ENCODE measurements around the gene QRICH2. TPM values are rescaled to one million over a fixed set of nuclear protein-coding genes. Genes with fewer than 3 reads are reported as not detected.
A peak's percentile ranks its signal among the peaks of the same experiment; 100 is the strongest.

QRICH2 gene
- total and polyA plus RNA-seq, 5 donors from 2014 or later = 0.50 to 2.2 TPM; not detected in 3

DNA sequence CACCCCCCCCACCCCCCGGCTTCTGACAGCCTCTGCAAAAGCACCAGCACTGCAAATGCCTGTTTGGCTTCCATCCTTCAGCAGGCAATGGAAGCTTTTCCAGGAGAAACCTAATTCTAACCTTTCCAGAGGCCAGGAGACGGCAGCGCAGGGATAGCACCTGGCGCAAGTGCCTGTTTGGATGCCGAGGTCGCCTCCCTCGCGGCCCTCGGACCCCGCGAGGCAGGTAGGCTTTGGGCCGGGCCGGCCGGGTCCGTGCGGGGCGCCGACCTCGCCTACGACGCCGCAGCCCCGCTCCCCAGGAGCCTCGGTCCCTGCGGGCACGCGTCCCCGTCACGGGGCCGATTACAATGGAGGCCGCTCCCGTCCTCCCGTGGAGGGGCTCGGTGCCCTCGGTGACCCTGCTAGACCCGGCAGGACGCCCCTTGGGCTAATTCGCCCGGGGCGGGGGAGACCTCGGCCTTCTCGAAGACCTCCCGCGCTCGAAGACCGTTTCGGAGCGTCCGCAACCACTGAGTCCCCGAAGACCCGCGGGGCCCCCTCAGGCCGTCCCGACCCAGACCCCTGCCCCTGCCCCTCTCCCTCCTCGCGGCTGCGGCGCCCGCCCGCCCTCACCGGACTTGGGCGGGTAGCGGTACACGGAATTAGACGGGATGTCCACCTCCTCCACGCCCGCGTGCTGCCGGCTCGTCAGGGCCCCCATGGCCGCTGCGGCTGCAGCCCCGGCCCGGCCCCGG is 68.4 kb downstream of the QRICH2 start:
- ATAC-seq (ENCODE audit: low read depth in 2 of 2) = peak in 1 of 2 donors; percentile 4
- Mint-ChIP-seq H3K4me1 (peaks cover 19 to 50% (median 22%) of the 10 kb centered on the region in 4 donors), H3K9me3 (no peaks in the 10 kb centered on the region), H3K27me3 (peaks cover 17% of the 10 kb centered on the region), H3K36me3 (no peaks in the 10 kb centered on the region), H3K27ac (peak overlapping the region; percentile 71 to 93 (median 73)), H3K4me3 (peak overlapping the region; percentile 77 to 93 (median 89))
- Histone ChIP-seq H3K4me3 (ENCODE audit: low read depth, low read length) (no peak overlapping the region), H3K4me1 (ENCODE audit: control insufficient read depth, insufficient read depth, low read length, poor library complexity, severe bottlenecking) (peaks cover 22% of the 10 kb centered on the region), H3K36me3 (ENCODE audit: control insufficient read depth, insufficient read depth, low read length) (no peaks in the 10 kb centered on the region), H3K27me3 (ENCODE audit: control insufficient read depth, insufficient read depth, low read length) (peaks cover 4% of the 10 kb centered on the region), H3K9me3 (ENCODE audit: control insufficient read depth in 2 of 2, low read length in 2 of 2) (no peaks in the 10 kb centered on the region), H3K27ac (ENCODE audit: insufficient read depth, low read length, poor library complexity, severe bottlenecking) (peak overlapping the region; percentile 65)
- DNase-seq = no peak

GRCh38 chr17:76238847-76239537 is 69.1 kb downstream of the QRICH2 start:
- DNase-seq = no peak
- Mint-ChIP-seq H3K27me3 (peaks cover 17% of the 10 kb centered on the region), H3K9me3 (no peaks in the 10 kb centered on the region), H3K4me1 (peaks cover 25 to 57% (median 29%) of the 10 kb centered on the region in 4 donors), H3K36me3 (no peaks in the 10 kb centered on the region), H3K27ac (peak overlapping the region; percentile 71 to 93 (median 73)), H3K4me3 (peak overlapping the region; percentile 77 to 93 (median 89))
- no peak for ATAC-seq (ENCODE audit: low read depth in 2 of 2)
- H3K9me3 ChIP-seq (ENCODE audit: control insufficient read depth in 2 of 2, low read length in 2 of 2) = no peaks in the 10 kb centered on the region
- H3K27me3 ChIP-seq (ENCODE audit: control insufficient read depth, insufficient read depth, low read length) = peaks cover 4% of the 10 kb centered on the region
- H3K36me3 ChIP-seq (ENCODE audit: control insufficient read depth, insufficient read depth, low read length) = no peaks in the 10 kb centered on the region
- peak overlapping the region; percentile 65 for H3K27ac ChIP-seq (ENCODE audit: insufficient read depth, low read length, poor library complexity, severe bottlenecking)
- peaks cover 22% of the 10 kb centered on the region for H3K4me1 ChIP-seq (ENCODE audit: control insufficient read depth, insufficient read depth, low read length, poor library complexity, severe bottlenecking)
- peak overlapping the region; percentile 53 for H3K4me3 ChIP-seq (ENCODE audit: low read depth, low read length)

GRCh38 chr17:76237859-76238313 is 70.2 kb downstream of the QRICH2 start:
- Mint-ChIP-seq H3K9me3 (no peaks in the 10 kb centered on the region), H3K4me3 (peak overlapping the region; percentile 77 to 91 (median 88)), H3K27ac (peak overlapping the region; percentile 49 to 75 (median 73)), H3K4me1 (peaks cover 25 to 53% (median 33%) of the 10 kb centered on the region in 4 donors), H3K36me3 (no peaks in the 10 kb centered on the region), H3K27me3 (peaks cover 20% of the 10 kb centered on the region)
- Histone ChIP-seq H3K27me3 (ENCODE audit: control insufficient read depth, insufficient read depth, low read length) (peaks cover 4% of the 10 kb centered on the region), H3K4me1 (ENCODE audit: control insufficient read depth, insufficient read depth, low read length, poor library complexity, severe bottlenecking) (peaks cover 22% of the 10 kb centered on the region), H3K9me3 (ENCODE audit: control insufficient read depth in 2 of 2, low read length in 2 of 2) (no peaks in the 10 kb centered on the region), H3K4me3 (ENCODE audit: low read depth, low read length) (no peak overlapping the region), H3K36me3 (ENCODE audit: control insufficient read depth, insufficient read depth, low read length) (no peaks in the 10 kb centered on the region), H3K27ac (ENCODE audit: insufficient read depth, low read length, poor library complexity, severe bottlenecking) (peak overlapping the region; percentile 15)
- ATAC-seq (ENCODE audit: low read depth in 2 of 2) (no peak), DNase-seq (no peak)

- no peak for ATAC-seq (ENCODE audit: low read depth in 2 of 2)
- Mint-ChIP-seq H3K27ac (no peak overlapping the region), H3K9me3 (no peaks in the 10 kb centered on the region), H3K27me3 (peaks cover 16% of the 10 kb centered on the region), H3K4me3 (peak overlapping the region in 1 of 4 donors; percentile 68), H3K4me1 (peaks cover 28 to 53% (median 35%) of the 10 kb centered on the region in 4 donors), H3K36me3 (peaks cover 2% of the 10 kb centered on the region)
- no peak overlapping the region for H3K27ac ChIP-seq (ENCODE audit: insufficient read depth, low read length, poor library complexity, severe bottlenecking)
- no peak for DNase-seq
- no peaks in the 10 kb centered on the region for H3K36me3 ChIP-seq (ENCODE audit: control insufficient read depth, insufficient read depth, low read length)
- H3K9me3 ChIP-seq (ENCODE audit: control insufficient read depth in 2 of 2, low read length in 2 of 2) = no peaks in the 10 kb centered on the region
- no peaks in the 10 kb centered on the region for H3K27me3 ChIP-seq (ENCODE audit: control insufficient read depth, insufficient read depth, low read length)
- H3K4me3 ChIP-seq (ENCODE audit: low read depth, low read length) = no peak overlapping the region
- H3K4me1 ChIP-seq (ENCODE audit: control insufficient read depth, insufficient read depth, low read length, poor library complexity, severe bottlenecking) = peaks cover 22% of the 10 kb centered on the region
Observed at GRCh38 chr17:76236603-76237002, 71.5 kb downstream of the QRICH2 start.

- Mint-ChIP-seq H3K27ac (peak overlapping the region in 1 of 3 donors; percentile 38), H3K27me3 (peaks cover 9% of the 10 kb centered on the region), H3K4me1 (peaks cover 24 to 47% (median 31%) of the 10 kb centered on the region in 4 donors), H3K4me3 (no peak overlapping the region), H3K36me3 (peaks cover 3% of the 10 kb centered on the region), H3K9me3 (no peaks in the 10 kb centered on the region)
- H3K4me3 ChIP-seq (ENCODE audit: low read depth, low read length) = no peak overlapping the region
- DNase-seq (no peak), ATAC-seq (ENCODE audit: low read depth in 2 of 2) (no peak)
- no peaks in the 10 kb centered on the region for H3K36me3 ChIP-seq (ENCODE audit: control insufficient read depth, insufficient read depth, low read length)
- no peaks in the 10 kb centered on the region for H3K9me3 ChIP-seq (ENCODE audit: control insufficient read depth in 2 of 2, low read length in 2 of 2)
- no peaks in the 10 kb centered on the region for H3K27me3 ChIP-seq (ENCODE audit: control insufficient read depth, insufficient read depth, low read length)
- peak overlapping the region; percentile 33 for H3K27ac ChIP-seq (ENCODE audit: insufficient read depth, low read length, poor library complexity, severe bottlenecking)
- peaks cover 17% of the 10 kb centered on the region for H3K4me1 ChIP-seq (ENCODE audit: control insufficient read depth, insufficient read depth, low read length, poor library complexity, severe bottlenecking)
Observed at GRCh38 chr17:76235883-76236282, 72.2 kb downstream of the QRICH2 start.

GRCh38 chr17:76234354-76234679 is 73.8 kb downstream of the QRICH2 start:
- peaks cover 3% of the 10 kb centered on the region for H3K36me3 Mint-ChIP-seq
- Histone ChIP-seq H3K9me3 (ENCODE audit: control insufficient read depth in 2 of 2, low read length in 2 of 2) (no peaks in the 10 kb centered on the region), H3K36me3 (ENCODE audit: control insufficient read depth, insufficient read depth, low read length) (no peaks in the 10 kb centered on the region), H3K4me1 (ENCODE audit: control insufficient read depth, insufficient read depth, low read length, poor library complexity, severe bottlenecking) (peaks cover 7% of the 10 kb centered on the region), H3K4me3 (ENCODE audit: low read depth, low read length) (peak overlapping the region; percentile 24), H3K27me3 (ENCODE audit: control insufficient read depth, insufficient read depth, low read length) (no peaks in the 10 kb centered on the region), H3K27ac (ENCODE audit: insufficient read depth, low read length, poor library complexity, severe bottlenecking) (no peak overlapping the region)
- H3K4me3 Mint-ChIP-seq = peak overlapping the region in 1 of 4 donors; percentile 61
- peaks cover 12% of the 10 kb centered on the region for H3K27me3 Mint-ChIP-seq
- peak in 1 of 3 donors; percentile 29 for DNase-seq
- peaks cover 0 to 1% (median 0%) of the 10 kb centered on the region in 7 donors for H3K9me3 Mint-ChIP-seq
- ATAC-seq (ENCODE audit: low read depth in 2 of 2) = no peak
- H3K27ac Mint-ChIP-seq = peak overlapping the region; percentile 55 to 77 (median 58)
- H3K4me1 Mint-ChIP-seq = peaks cover 25 to 49% (median 32%) of the 10 kb centered on the region in 4 donors

GRCh38 chr17:76233588-76234353 is 74.3 kb downstream of the QRICH2 start:
- H3K4me1 ChIP-seq (ENCODE audit: control insufficient read depth, insufficient read depth, low read length, poor library complexity, severe bottlenecking) = peaks cover 2% of the 10 kb centered on the region
- no peak overlapping the region for H3K4me3 Mint-ChIP-seq
- H3K36me3 Mint-ChIP-seq = peaks cover 6% of the 10 kb centered on the region
- ATAC-seq (ENCODE audit: low read depth in 2 of 2) (no peak), DNase-seq (no peak)
- peak overlapping the region; percentile 24 for H3K4me3 ChIP-seq (ENCODE audit: low read depth, low read length)
- H3K9me3 ChIP-seq (ENCODE audit: control insufficient read depth in 2 of 2, low read length in 2 of 2) = no peaks in the 10 kb centered on the region
- peaks cover 0 to 2% (median 0%) of the 10 kb centered on the region in 7 donors for H3K9me3 Mint-ChIP-seq
- H3K27ac Mint-ChIP-seq = peak overlapping the region in 2 of 3 donors; percentile 21 to 58
- H3K27ac ChIP-seq (ENCODE audit: insufficient read depth, low read length, poor library complexity, severe bottlenecking) = no peak overlapping the region
- H3K36me3 ChIP-seq (ENCODE audit: control insufficient read depth, insufficient read depth, low read length) = no peaks in the 10 kb centered on the region
- H3K27me3 Mint-ChIP-seq = peaks cover 17% of the 10 kb centered on the region
- H3K27me3 ChIP-seq (ENCODE audit: control insufficient read depth, insufficient read depth, low read length) = no peaks in the 10 kb centered on the region
- peaks cover 24 to 48% (median 33%) of the 10 kb centered on the region in 4 donors for H3K4me1 Mint-ChIP-seq

All from CD4-positive, CD25-positive, alpha-beta regulatory T cell (primary cell).